Neural cell (in vitro differentiated cells): ENCODE results near the gene CEACAM7. TPM values are rescaled to one million over a fixed set of nuclear protein-coding genes. Genes with fewer than 3 reads are reported as not detected.

Source experiments
- H2AFZ ChIP-seq: fragments of 200-600, 300-800 bp; sonication (generic), shearing (Covaris generic); 2 replicates; pipeline ENCODE4 v1.6.0; 2014; ENCODE audit warnings: low read depth, mild to moderate bottlenecking, antibody characterized with exemption, low read length, moderate library complexity
- H3F3A ChIP-seq: fragments of 200-600 bp; shearing (Covaris generic); 2 replicates; pipeline ENCODE4 v1.6.1; 2016; ENCODE audit warnings: mild to moderate bottlenecking, moderate library complexity, mixed read lengths, antibody characterized with exemption, low read length; ENCODE audit not compliant: insufficient read depth, poor library complexity, severe bottlenecking
- H3K27ac ChIP-seq: fragments of 200-600, 300-800 bp; sonication (generic), shearing (Covaris generic); 2 replicates; pipeline ENCODE4 v1.5.1; 2014; ENCODE audit warnings: mild to moderate bottlenecking, low read length, moderate library complexity
- H3K27me3 ChIP-seq: fragments of 300-800, 200-600 bp; sonication (generic), shearing (Covaris generic); 2 replicates; pipeline ENCODE4 v1.6.0; 2014; ENCODE audit warnings: mild to moderate bottlenecking, low read depth, low read length, moderate library complexity; ENCODE audit not compliant: insufficient read depth
- H3K36me3 ChIP-seq: fragments of 300-800, 200-600 bp; sonication (generic), shearing (Covaris generic); 2 replicates; pipeline ENCODE4 v1.5.1; 2014; ENCODE audit warnings: mild to moderate bottlenecking, antibody characterized with exemption, low read length, moderate library complexity; ENCODE audit not compliant: insufficient read depth
- H3K4me2 ChIP-seq: fragments of 300-800, 200-600 bp; sonication (generic), shearing (Covaris generic); 2 replicates; pipeline ENCODE4 v1.6.0; 2014; ENCODE audit warnings: mild to moderate bottlenecking, low read length
- H3K4me3 ChIP-seq: fragments of 300-800, 200-600 bp; sonication (generic), shearing (Covaris generic); 2 replicates; pipeline ENCODE4 v1.5.1; 2014; ENCODE audit warnings: mild to moderate bottlenecking, low read length, moderate library complexity
- H3K79me2 ChIP-seq: fragments of 200-600 bp; shearing (Covaris generic); replicated peaks from 2 replicates; pipeline ENCODE4 v1.6.0; 2014; ENCODE audit warnings: mild to moderate bottlenecking, low read length, moderate library complexity; ENCODE audit not compliant: insufficient read depth
- H3K9ac ChIP-seq: fragments of 300-800, 200-600 bp; sonication (generic), shearing (Covaris generic); 2 replicates; pipeline ENCODE4 v1.6.1; 2016; ENCODE audit warnings: mild to moderate bottlenecking, low read length, mixed read lengths
- H3K9me2 ChIP-seq: fragments of 200-600 bp; shearing (Covaris generic); 2 replicates; pipeline ENCODE4 v1.6.1; 2016; ENCODE audit warnings: mild to moderate bottlenecking, low read length, mixed read lengths; ENCODE audit not compliant: insufficient read depth
- H3K9me3 ChIP-seq: fragments of 200-600, 300-800 bp; sonication (generic), shearing (Covaris generic); 2 replicates; pipeline ENCODE4 v1.6.1; 2016; ENCODE audit warnings: mild to moderate bottlenecking, mixed run types, low read length, moderate library complexity, mixed read lengths
- H4K20me1 ChIP-seq: fragments of 200-600 bp; shearing (Covaris generic); 2 replicates; pipeline ENCODE4 v1.6.1; 2016; ENCODE audit warnings: mild to moderate bottlenecking, mixed run types; ENCODE audit not compliant: insufficient read depth
- CTCF ChIP-seq: fragments of 450-650 bp; IDR thresholded peaks from 2 replicates; pipeline ENCODE4 v1.5.1; 2014; ENCODE audit warnings: antibody characterized with exemption, mild to moderate bottlenecking, moderate library complexity; ENCODE audit not compliant: poor library complexity, severe bottlenecking
- EP300 ChIP-seq: fragments of 450-650 bp; conservative IDR thresholded peaks from 2 replicates; pipeline ENCODE4 v1.6.1; 2014; ENCODE audit warnings: antibody characterized with exemption, mild to moderate bottlenecking, moderate library complexity; ENCODE audit not compliant: poor library complexity, severe bottlenecking
- EZH2 ChIP-seq: fragments of 200-600, 300-800 bp; shearing (Covaris generic), sonication (generic); IDR thresholded peaks from 2 replicates; pipeline ENCODE4 v1.6.1; 2014; ENCODE audit warnings: antibody characterized with exemption, low read length, borderline replicate concordance, mild to moderate bottlenecking; ENCODE audit not compliant: insufficient read depth, poor library complexity, severe bottlenecking
- MXI1 ChIP-seq: fragments of 450-650 bp; conservative IDR thresholded peaks from 2 replicates; pipeline ENCODE4 v1.6.1; 2014; ENCODE audit warnings: antibody characterized with exemption, mild to moderate bottlenecking; ENCODE audit not compliant: poor library complexity, severe bottlenecking
- POLR2AphosphoS5 ChIP-seq: IDR thresholded peaks from 2 replicates; pipeline ENCODE4 v1.6.1; 2012
- RAD21 ChIP-seq: fragments of 450-650 bp; conservative IDR thresholded peaks from 2 replicates; pipeline ENCODE4 v1.6.1; 2014; ENCODE audit warnings: antibody characterized with exemption, mild to moderate bottlenecking, moderate library complexity
- SMC3 ChIP-seq: fragments of 450-650 bp; conservative IDR thresholded peaks from 2 replicates; pipeline ENCODE4 v1.6.1; 2014; ENCODE audit warnings: antibody characterized with exemption, mild to moderate bottlenecking, moderate library complexity; ENCODE audit not compliant: poor library complexity
- TAF1 ChIP-seq: IDR thresholded peaks from 2 replicates; pipeline ENCODE4 v1.6.1; 2012; ENCODE audit warnings: low read depth
- polyA plus RNA-seq: library from polyadenylated mRNA; depleted of rRNA; stranded (reverse); fragments of >200 nt; gene quantifications from 2 replicates; pipeline ENCODE4 v1.2.3, GENCODE V29; 2014
- TF ChIP-seq, protein P1 (sequence below): IDR thresholded peaks from 2 replicates; pipeline ENCODE4 v1.6.1; 2012; ENCODE audit warnings: borderline replicate concordance

CEACAM7 gene
- polyA plus RNA-seq, 1 donor from 2014 or later, result not detected

DNA sequence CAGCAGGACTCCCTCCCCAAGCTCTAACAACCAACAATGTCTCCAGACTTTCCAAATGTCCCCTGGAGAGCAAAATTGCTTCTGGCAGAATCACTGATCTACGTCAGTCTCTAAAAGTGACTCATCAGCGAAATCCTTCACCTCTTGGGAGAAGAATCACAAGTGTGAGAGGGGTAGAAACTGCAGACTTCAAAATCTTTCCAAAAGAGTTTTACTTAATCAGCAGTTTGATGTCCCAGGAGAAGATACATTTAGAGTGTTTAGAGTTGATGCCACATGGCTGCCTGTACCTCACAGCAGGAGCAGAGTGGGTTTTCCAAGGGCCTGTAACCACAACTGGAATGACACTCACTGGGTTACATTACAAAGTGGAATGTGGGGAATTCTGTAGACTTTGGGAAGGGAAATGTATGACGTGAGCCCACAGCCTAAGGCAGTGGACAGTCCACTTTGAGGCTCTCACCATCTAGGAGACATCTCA is 14.1 kb upstream of the CEACAM7 start:
- TF ChIP-seq, protein P1, sequence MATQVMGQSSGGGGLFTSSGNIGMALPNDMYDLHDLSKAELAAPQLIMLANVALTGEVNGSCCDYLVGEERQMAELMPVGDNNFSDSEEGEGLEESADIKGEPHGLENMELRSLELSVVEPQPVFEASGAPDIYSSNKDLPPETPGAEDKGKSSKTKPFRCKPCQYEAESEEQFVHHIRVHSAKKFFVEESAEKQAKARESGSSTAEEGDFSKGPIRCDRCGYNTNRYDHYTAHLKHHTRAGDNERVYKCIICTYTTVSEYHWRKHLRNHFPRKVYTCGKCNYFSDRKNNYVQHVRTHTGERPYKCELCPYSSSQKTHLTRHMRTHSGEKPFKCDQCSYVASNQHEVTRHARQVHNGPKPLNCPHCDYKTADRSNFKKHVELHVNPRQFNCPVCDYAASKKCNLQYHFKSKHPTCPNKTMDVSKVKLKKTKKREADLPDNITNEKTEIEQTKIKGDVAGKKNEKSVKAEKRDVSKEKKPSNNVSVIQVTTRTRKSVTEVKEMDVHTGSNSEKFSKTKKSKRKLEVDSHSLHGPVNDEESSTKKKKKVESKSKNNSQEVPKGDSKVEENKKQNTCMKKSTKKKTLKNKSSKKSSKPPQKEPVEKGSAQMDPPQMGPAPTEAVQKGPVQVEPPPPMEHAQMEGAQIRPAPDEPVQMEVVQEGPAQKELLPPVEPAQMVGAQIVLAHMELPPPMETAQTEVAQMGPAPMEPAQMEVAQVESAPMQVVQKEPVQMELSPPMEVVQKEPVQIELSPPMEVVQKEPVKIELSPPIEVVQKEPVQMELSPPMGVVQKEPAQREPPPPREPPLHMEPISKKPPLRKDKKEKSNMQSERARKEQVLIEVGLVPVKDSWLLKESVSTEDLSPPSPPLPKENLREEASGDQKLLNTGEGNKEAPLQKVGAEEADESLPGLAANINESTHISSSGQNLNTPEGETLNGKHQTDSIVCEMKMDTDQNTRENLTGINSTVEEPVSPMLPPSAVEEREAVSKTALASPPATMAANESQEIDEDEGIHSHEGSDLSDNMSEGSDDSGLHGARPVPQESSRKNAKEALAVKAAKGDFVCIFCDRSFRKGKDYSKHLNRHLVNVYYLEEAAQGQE, result no peak
- no peak for TF ChIP-seq RAD21
- no peak for TF ChIP-seq EZH2
- Histone ChIP-seq H3K9me3 (no peaks in the 10 kb centered on the region), H3K36me3 (no peaks in the 10 kb centered on the region), H3K27ac (no peak overlapping the region), H3K4me2 (no peak overlapping the region), H4K20me1 (no peaks in the 10 kb centered on the region), H3K4me3 (no peak overlapping the region), H3F3A (no peaks in the 10 kb centered on the region), H3K9ac (no peak overlapping the region), H3K27me3 (no peaks in the 10 kb centered on the region), H3K9me2 (no peaks in the 10 kb centered on the region), H3K79me2 (no peaks in the 10 kb centered on the region), H2AFZ (no peak overlapping the region)

DNA sequence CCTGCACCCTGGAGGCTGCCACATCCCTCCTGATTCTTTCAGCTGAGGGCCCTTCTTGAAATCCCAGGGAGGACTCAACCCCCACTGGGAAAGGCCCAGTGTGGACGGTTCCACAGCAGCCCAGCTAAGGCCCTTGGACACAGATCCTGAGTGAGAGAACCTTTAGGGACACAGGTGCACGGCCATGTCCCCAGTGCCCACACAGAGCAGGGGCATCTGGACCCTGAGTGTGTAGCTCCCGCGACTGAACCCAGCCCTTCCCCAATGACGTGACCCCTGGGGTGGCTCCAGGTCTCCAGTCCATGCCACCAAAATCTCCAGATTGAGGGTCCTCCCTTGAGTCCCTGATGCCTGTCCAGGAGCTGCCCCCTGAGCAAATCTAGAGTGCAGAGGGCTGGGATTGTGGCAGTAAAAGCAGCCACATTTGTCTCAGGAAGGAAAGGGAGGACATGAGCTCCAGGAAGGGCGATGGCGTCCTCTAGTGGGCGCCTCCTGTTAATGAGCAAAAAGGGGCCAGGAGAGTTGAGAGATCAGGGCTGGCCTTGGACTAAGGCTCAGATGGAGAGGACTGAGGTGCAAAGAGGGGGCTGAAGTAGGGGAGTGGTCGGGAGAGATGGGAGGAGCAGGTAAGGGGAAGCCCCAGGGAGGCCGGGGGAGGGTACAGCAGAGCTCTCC is 13.5 kb upstream of the CEACAM7 start:
- TF ChIP-seq POLR2AphosphoS5 (no peak), TAF1 (no peak), SMC3 (no peak), EZH2 (no peak), MXI1 (no peak), CTCF (no peak), RAD21 (no peak), EP300 (no peak)
- TF ChIP-seq, protein P1, result no peak
- Histone ChIP-seq H3K27me3 (no peaks in the 10 kb centered on the region), H3K79me2 (no peaks in the 10 kb centered on the region), H3K9ac (no peak overlapping the region), H3K9me3 (no peaks in the 10 kb centered on the region), H3K9me2 (no peaks in the 10 kb centered on the region), H3K4me3 (no peak overlapping the region), H3K4me2 (no peak overlapping the region), H3F3A (no peaks in the 10 kb centered on the region), H2AFZ (no peak overlapping the region), H3K36me3 (no peaks in the 10 kb centered on the region), H3K27ac (no peak overlapping the region), H4K20me1 (no peaks in the 10 kb centered on the region)
